ENCODE data around the gene CEP128. TPM values are rescaled to one million over a fixed set of nuclear protein-coding genes. Genes with fewer than 3 reads are reported as not detected.

The CEP128 gene
- total RNA-seq, 1 donor from 2014 or later, result 17.6 TPM

DNA sequence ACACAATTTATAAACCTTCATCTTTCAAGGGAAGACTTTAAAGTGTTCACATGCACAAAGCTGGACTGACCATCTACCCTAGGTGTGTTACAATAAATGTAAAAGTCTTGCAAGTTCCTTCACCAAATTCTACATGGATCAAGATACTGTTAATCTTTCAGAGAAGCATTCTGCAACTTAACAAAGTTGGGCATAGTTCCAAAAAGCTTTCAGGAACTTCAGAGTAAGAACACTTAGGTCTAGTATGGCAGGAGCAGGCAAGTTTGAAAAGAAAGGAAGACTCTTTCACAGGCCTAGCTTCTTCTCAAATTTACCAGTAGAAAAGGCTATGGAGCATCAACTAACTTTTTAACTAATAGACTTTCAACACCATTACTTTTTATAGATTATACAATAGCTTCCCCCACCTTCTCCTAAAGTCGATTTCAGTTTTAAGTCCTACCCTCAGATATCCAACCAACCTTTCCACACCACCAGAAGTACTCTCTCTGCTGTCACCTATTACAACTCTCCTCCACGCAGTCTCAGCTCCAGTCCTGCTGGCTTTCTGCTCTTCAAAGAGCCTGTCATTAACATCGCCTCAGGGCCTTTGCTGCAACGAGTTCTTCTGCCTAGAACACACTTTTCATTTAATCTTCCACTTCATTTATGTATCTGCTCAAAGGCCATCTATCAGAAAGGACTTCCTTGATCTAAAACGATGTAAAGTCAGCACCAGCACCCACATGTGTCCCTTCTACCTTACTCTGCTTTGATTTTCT, 333.9 kb downstream of the CEP128 start:
- no peak for DNase-seq

DNA sequence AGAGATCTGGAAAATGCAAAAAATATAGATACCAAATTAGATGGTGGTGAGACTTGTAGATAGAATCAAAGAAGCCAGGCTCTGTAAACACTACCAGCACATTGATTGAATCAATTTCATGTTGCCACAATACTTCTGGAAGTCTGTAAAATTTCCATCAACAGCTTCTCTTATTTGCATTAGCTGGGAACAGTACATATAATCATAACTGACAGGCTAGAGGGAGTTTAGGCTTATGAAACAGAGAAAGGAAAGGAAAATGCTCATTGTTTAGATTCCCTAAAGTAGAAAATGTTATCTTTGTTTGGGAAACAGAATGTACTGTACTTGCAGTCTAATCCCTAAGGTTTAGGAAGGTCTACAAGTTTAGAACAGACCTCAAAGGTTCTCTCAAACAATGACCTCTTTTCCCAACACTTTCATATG, 335.2 kb downstream of the CEP128 start:
- peak; percentile 20 for DNase-seq

DNA sequence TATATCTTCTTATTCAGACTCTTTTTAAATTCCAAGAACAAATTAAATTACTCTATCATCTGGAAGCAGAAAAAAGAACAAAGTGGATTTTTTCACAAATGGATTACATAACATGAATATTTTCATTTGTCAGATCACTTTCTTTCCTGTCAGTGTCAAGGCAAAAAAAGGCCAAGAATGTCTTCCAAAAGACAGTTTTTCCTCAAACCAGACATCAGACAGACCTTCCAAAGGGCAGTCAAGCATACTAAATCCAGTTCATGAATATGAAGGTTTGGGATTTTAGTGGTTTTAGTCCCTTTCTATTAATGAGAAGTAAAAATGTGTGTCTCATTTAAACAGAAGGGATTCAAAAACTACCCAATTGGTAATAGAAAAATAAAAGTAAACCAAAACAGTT, 336.0 kb downstream of the CEP128 start:
- DNase-seq, result no peak

GRCh38 chr14:80602946-80603345, 338.6 kb downstream of the CEP128 start:
- DNase-seq, result peak; percentile 18

- peak; percentile 28 for DNase-seq
Observed at GRCh38 chr14:80587096-80587724, 354.3 kb downstream of the CEP128 start.

DNA sequence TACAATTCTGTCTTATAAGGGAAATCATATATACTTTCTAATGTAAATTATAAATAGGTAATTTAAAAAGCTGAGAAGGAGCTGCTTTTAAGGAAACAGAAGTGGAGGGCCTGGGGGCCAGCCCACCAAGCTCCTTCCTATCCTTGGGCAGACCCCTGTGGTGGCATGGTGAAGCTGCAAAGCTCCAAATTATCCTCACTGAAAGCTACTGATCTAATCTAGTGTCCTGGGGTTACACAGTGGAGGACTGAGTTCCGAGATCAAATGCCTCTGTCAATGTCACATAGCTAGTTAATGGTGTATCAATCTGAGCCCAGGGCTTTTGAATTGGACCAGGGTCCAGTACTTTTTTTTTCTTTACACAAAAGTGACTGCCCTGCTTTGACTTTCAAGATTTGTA, 355.4 kb downstream of the CEP128 start:
- DNase-seq, result no peak

- DNase-seq, result no peak
Observed at GRCh38 chr14:80585506-80585835, 356.1 kb downstream of the CEP128 start.

GRCh38 chr14:80584744-80585505, 356.6 kb downstream of the CEP128 start:
- no peak for DNase-seq

DNA sequence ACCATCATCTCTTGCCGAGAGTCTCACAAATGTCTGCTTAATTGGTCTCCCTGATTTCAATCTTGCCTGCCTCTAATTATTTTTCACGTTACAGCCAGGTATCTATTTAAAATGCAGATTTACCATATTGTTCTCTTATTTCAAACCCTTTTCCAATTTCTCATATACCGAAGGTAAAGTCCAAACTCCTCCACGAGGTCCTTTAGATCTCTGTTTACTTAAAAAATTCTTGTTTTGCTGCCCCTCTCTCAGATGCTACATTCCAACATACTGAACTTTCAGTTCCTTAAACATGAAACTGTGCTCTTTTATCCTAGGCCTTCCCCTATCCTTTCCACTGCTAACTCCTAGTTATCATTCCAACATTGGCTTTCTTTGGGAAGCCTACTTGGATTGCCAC, 363.9 kb downstream of the CEP128 start:
- no peak for DNase-seq

GRCh38 chr14:80576401-80576800, 365.1 kb downstream of the CEP128 start:
- no peak for DNase-seq

- DNase-seq, result no peak
Observed at GRCh38 chr14:80575763-80576162, 365.8 kb downstream of the CEP128 start.

DNA sequence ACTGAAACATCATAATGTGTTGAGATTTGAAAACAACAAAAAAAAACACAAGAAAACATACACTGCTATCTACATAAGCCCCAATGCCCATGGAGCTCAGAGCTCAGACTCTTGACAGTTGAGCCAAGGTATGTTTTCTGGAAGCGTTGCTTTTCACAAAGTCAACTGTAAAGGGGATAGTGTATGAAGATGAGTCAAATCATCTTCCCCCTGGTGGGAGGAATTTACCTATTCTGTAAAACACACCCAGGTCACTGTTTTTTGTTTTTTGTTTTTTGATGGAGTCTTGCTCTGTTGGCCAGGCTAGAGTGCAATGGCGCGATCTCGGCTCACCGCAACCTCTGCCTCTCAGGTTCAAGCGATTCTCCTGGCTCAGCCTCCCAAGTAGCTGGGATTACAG, 368.9 kb downstream of the CEP128 start:
- no peak for DNase-seq

DNA sequence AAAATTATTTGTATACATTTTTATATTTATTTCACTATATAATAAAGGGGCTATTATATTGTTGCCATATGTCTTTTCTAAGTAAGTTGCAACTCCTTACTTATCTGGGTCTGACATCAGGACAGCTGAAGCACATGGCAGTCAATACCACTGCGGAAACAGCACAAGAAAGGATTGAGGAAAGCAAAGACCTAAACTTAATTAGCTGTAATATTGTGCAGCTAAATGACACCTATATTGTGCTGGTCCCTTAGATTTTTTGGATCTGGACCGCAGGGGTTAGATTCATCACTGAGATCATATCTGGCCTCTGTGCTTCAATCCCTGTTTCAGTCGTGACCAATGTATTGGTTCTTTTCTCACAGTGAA, 370.6 kb downstream of the CEP128 start:
- no peak for DNase-seq

DNA sequence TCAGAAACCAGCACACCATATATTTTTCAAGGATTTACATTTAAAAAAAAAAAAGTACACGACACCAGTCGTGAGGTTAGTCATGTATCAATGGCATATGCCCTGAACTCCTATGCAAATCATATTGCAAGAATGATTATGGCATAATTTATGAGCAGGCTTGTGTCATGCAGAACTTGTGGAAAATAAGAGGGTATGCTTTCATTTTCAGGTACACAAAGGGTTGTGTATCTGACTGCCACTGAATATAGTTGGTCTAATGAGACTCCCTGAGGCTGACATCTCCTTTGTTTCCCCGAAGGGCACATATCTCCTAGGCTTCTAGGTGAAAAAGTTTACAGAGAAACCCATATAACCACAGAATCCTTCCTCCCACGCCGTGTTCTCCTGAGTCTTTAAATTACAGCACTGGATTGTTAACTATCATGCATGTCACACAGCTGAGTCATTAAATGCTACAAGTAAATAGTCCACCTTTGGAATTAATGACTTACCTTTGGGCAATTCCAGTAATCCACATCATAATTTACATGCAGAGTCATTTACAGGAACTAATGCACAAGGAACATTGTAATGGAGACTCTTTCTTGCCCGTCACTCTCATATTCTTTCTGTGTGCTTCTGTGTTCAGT, 373.5 kb downstream of the CEP128 start:
- no peak for DNase-seq

DNA sequence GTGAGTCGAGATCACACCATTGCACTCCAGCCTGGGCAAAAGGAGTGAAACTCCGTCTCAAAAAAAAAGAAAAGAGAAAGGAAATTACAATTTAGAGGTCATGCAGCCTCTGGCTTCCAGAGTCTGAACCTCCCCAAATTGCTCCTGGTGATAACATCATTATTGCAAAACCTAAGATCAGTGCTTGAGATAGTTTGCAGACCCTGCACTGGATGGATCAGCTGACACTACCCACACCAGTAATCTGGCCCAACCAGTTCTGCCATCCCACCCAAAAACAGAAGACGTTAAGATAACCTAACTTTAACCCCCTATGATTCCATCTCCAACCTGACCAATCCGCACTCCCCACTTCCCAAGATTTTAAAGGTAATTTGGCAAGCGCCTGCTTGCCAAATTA, 376.5 kb downstream of the CEP128 start:
- no peak for DNase-seq

DNA sequence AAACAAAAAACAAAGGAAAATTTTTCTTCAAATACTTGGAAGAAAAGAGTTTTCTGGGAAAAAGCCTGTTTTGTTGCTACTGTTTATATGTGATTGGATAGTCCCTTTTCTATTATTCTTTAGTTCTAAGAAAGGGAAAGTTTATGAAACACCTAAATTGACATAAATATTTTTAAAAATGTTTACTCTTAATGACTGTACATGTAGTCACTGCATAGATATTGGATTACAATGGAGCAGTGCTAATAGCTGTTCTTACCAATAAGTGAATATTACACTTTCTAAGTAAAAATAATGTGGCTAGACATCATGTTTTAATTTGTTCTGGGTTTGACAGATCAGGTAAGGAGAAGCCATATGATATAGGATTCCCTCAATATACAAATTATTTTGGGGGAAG, 377.5 kb downstream of the CEP128 start:
- DNase-seq, result no peak

DNA sequence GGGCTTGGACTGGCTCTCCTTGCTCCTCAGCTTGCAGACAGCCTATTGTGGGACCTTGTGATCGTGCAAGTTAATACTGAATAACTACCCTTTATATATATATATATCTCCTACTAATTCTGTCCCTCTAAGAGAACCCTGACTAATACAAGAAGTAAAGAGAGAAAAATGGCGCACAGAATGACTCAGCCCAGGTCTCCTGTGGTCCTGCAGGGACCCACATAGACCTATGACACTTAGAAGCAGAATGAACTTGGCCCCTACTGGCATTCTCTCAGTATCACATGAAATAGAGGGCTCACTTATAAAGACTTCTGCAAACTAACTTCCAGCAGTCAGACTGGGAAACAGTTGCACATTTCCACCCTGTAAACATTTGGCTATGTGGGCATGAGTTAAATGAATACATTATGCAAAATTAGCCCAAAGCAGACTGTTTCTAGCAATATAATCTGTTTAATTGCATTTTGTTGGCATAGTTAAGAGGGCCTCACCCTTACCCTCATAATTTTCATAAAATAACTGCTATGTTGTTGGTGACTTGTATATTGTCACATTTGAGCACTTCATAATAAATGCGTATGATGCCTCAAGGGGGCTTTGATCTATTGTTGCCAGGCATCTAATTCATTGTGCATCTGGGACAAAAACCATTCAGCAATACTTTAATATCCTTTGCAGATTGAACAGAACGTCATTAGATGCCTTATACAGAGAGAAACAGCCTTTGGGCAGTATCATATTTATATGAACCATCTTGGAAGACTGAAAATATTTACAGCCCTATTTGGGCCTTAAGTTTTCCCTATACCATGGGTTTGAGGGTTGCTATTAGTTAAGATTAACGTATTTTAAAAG, 380.5 kb downstream of the CEP128 start:
- DNase-seq, result no peak

DNA sequence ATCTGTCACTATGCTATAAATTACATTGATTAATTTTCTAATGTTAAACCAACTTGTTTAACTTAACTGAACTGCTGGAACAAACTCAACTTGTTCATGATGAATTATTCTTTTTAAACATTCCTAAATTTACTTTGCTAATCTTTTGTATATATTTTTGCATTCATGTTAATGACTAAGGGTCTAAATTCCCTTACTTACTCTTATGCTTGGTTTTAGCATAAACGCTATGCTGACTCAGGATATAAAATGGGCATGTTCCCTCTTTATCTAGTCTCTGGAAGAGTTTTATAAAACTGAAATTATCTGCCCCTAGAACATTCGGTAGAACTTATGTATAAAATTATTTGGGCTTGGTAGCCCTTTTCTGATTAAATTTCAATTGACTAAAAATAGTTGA, 387.4 kb downstream of the CEP128 start:
- DNase-seq, result no peak

DNA sequence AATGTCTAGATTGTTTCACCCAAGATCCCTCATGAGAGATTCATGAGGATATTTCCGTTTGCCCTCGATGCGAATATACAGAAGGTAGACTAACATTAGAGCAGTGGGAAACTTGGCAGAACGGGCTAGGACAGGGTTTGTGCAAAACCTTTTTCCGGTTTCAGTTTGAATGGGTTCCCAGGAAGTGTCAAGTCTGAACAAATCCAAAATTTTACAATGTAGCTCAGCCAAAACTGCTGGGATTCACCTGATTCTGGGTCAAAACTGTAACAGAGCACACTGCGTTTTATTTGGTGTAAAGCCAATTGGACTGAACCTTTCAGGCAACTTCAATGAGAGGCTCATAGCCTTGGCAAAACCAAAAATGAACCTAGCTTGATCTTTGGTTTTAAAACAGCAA, 392.4 kb downstream of the CEP128 start:
- DNase-seq, result peak; percentile 75

DNA sequence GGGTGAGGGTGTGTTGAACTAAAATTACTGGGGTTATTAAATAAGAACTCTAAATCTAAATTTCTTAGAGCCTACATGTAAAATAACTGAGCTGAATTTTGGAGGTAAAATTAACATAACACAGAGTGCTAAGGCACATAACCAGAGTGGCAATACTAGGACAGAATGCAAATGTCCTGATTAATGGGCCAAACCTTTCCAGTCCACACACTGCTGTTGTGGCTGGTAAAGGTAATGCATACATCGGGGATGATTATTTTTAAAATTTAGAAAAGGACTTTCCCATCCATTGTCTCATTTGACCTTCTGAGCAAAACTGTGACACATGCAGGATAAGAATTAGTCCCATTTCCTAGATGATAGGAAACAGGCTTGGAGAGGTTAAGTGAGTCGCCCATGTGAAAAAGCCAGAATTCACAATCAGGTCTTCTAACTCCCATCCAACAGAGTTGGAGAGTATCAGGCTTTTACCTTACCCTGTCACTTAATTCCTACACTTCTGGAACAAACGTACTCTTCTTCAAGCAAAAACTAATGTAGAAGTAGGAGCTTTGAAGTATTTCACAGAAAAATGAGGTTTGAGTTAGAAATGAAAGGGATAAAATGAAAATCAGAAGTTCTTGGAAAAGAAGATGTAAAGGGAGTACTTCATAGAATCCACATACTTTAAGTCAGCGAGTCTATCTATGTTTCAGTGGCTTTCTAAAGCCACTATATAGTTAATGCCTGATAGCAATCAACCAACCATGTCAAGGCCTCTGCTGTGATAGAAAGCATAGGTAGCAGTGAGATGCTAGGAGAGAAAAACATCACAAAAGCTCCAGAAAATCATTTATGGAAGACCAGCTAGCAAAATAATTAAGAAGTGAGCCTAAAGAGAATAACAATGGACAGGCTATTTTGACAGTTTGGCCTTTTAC, 395.3 kb downstream of the CEP128 start:
- no peak for DNase-seq

DNA sequence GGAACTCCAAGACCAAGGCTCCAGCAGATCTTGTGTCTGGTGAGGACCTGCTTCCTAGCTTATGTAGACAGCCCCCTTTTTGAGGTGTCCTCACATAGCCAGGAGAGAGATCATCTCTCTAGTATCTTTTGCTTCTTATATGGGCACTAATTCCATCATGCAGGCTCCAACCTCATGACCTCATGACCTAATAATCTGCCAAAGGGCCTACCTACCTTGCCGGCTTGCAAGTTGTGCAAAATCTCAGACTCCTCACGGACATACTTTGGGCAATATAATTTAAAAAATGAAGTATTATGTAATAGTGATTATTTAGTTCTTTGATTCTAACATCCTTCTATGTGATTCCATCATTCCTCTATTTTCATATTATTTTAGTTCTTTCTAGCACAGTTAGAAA, 397.2 kb downstream of the CEP128 start:
- DNase-seq, result no peak

Data from tongue (tissue), 2 donors.